NOMO-1 treated with DMSO at 0.1 percent for 48 hours (cell line): ENCODE measurements around the gene FMNL2.
"Not testable (repeated sequence)": the region's sequence is repeated elsewhere in the genome, so short reads cannot be mapped to it uniquely, and the experiment has no call there.

ENCODE experiments used
- DNase-seq: peaks from one replicate; lab custom pipeline; 2025; ENCODE audit not compliant: unreplicated experiment; lab: John Stamatoyannopoulos, UW

FMNL2 gene

DNA sequence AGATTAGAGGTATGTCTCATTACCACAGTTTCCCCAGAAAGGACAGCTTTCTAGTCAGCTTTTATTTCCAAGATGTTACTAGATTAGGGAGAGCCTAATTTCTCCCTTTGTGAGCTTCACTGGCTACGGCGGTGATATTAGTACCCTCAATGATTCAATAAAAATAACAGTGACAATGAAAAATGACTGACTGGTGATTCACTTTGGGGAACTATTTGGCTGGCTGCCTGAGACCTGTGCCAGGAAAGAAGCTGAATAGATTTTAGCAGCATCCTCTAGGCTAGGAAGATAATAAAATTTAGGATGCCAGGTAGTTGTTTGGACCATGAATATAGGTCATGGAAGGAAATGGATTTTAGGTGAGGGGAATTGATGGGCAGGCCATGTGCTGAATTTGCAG is 178.7 kb downstream of the FMNL2 start:
- no peak for DNase-seq

DNA sequence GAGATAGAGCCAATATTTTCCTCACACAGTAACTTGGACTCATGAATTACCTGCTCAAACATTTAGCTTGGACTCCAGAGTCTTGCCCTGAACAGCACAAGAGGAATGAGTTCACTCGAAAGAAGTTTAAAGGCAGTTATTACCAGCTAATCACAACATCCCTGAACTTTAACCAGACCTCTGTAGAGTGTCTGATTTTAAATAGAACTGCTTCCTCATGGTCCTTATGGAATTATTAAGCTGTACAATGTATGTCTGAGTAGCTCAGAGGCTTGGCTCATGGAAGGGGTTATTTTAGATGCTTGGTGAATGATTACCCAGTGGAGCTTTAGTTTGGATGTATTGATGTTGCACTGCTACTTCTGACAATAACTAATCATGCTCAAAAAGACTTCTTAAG is 183.1 kb downstream of the FMNL2 start:
- DNase-seq: no peak

DNA sequence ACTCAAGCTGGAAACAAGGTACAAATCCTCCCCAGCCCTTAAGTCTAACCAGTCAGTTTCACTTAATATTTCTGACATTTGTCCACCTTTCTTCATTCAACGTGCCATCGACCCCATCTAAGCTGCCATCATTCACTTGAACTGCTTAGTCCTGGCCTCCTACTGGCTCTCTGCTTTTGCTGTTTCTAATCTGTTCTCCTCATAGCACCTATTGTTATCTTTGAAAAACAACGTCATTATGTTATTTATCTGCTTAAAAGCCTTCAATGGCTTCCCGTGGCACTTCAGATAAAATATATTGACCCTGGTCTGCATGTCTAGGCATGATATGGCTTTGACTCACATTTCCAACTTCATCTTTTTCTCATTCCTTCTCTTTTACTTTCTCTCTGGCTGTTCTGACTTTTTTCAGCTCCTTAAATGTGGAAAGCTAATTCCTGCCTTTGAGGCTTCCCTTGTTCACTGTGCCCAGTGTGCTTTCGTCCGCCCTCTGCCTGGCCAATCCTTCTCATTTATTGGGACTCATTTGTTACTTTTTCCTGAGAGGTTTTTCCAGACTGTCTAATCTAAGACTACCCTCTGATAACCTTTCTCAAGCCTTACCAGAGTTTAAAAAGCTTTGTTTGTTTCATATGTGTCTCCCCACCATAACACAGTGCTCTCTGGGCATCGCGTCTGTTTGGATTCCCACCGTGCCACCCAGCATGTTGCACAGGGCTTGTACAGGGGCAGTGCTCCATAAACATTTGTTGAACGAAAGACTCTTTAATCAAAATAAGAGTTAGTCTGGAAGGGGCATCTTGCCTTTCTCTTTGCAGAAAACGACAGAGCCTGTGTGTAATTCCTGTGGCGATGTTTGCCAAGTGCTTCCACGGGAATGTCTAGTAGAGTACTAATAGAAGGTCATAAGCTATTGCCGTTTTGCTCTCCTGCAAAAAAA is 183.9 kb downstream of the FMNL2 start:
- no peak for DNase-seq

DNA sequence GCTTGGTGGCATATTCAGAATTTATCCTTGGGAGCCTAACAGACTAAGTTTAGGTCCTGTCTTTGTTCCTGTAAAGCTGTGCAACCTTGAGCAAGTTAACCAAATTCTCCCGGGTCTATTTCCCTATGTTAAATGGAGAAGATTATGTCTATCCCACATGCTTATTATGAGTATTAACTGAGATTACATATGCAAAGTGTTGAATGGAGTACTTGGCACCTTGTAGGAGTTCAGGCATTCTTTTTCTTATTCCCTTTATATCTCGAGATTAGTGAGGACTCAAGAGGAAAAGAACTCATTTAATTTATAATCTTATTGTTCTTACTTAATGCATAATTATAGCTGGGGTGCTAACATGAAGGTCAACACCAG is 184.6 kb downstream of the FMNL2 start:
- DNase-seq: no peak

DNA sequence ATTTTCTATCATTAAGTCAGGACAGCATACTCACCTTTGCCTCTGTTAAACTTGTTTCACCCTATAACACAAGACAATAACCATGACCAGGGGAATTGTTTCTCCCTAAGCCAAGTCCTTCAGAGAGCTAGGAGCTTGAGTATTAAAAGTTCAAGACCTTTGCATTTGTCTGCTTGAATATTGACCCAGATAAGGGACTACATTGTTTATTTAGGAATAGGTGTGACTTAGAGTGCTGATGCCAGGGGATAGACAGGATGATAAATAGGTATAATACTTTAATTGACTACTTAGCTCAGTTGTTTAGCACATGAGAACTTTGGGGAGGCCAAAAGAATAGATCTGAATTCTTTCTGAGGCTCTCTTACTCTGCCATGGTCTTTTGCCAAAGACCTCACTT is 185.8 kb downstream of the FMNL2 start:
- DNase-seq: no peak

DNA sequence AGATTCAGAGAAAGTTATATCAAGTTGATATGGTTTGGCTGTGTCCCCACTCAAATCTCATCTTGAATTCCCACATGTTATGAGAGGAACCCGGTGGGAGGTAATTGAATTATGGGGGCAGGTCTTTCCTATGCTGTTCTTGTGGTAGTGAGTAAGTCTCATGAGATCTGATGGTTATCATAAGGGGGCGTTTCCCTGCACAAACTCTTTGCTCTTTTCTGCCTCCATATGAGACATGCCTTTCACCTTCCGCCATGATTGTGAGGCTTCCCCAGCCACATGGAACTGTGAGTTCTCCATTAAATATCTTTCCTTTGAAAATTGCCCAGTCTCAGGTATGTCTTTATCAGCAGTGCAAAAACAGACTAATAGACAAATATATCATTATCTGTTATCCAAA is 187.5 kb downstream of the FMNL2 start:
- DNase-seq: not testable (repeated sequence)

DNA sequence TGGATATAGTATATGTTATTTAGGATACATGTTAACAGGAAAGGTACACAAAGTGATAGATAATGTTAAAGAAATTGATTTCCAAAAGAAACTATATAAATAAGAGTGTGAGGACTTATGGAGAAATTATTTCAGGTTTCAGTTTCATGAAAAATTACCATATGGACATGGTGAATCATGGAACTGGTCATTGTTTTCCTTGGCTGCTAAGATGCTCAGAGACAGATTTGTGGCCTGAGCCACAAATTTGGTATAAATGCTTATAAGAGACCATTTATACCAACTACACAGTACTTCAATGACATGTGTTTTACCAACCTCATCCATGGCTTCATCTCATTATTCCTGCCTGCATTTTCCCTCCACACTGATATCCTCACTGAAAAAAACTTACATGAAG is 188.1 kb downstream of the FMNL2 start:
- DNase-seq: no peak

DNA sequence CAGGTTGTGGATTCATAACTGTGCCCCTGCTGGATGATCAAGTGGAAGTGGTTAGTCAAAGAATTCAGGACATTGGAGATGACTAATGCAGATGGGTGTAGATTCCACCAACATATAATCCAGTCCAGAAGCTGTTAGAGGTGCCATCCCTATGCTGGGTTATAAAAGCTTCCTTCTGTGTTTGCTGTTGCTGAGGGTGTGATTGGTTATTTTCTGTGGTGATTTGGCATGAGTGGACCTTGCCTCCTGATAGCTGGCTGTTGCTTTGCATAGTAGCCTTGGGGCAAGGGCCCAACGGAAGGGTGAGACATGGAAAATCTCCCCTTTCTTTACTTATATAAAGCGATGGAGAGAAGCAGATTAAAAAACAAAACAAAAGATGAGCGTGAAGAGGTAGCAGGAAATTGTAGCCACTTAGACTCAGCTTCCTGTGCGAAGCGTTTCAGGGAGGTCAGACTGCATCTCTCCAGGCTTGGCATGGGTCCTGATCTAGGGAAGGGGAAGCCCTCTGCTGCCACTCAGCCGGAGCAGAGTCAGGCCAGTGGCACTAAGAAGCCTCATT is 190.4 kb downstream of the FMNL2 start:
- DNase-seq: no peak

DNA sequence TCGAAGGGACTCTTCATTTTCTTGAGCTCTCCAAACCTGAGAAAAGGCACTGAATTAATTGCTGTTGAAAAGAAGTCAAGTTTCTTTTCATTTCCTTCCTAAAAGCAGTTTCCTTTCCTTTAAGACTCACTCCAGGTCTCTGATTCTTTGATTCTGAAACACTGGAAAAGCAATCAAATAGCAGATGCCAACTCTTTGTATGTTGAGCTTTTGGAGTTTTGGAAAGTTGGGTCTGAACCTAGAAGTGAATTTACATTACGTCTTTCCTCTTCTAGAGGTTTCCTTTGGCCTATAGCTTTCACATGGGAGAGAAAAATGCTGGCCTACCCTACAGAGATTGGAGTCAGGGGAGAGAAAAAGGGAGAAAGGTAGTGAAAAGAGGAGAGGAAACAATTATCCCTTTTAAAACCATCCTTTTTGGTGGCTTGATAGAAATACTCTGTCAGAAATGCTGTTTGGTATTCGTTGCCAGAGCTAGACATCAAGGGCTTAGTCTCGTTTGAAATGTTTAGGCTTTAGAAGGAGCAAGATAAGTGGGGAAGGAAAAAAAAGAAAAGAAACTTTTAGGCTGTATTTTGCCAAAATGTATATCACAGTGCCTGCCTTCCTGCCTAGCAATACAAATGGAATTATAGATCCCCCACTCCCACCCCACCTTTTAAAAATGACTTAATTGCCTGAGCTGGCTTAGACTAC is 194.6 kb downstream of the FMNL2 start:
- no peak for DNase-seq

DNA sequence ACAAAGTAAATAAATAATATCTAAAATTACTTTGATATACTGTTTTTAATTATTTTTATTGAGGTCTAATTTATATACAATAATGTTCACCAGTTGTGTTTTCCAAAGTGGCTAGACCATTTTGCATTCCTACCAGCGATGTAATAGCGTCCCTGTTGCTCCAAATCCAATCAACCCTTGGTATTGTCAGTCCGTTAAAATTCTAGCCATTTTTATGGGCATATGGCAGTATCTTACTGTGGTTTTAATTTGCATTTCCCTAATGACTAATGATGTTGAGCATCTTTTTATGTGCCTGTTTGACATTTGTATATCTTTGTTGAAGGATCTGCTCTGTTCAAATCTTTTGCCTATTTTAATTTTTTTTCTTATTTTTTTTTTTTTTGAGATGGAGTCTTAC is 197.3 kb downstream of the FMNL2 start:
- no peak for DNase-seq

DNA sequence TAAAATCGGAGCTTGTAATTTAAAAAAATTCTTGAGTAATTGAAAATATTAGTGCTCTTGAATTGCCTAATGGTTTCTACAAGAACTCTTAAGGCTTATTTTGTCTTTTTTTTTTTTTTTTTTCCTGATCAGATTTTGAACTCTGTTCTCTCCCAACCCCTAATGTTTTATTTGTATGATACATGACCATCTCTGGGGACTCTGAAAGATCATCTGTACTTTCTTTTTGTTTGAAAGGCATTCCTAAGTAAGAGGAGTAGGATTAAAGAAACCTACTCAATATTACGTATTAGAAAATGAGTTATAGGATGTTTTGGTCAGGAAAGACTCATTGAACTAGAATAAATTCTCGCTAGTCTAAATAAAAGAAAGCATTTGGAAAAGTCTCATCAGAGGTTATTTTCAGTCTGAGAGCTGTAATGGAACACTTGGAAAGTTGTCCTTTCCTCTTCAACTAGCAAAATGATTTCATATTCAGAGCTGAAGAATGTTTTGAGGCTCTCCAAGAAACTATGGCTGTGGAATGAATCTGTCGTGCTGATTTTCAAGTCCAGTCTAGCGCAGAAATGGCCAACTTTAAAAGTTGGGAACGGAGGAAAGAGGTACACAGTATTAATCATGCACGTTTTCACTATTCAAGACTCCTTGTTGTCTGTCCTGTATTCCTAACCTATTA is 199.6 kb downstream of the FMNL2 start:
- no peak for DNase-seq

DNA sequence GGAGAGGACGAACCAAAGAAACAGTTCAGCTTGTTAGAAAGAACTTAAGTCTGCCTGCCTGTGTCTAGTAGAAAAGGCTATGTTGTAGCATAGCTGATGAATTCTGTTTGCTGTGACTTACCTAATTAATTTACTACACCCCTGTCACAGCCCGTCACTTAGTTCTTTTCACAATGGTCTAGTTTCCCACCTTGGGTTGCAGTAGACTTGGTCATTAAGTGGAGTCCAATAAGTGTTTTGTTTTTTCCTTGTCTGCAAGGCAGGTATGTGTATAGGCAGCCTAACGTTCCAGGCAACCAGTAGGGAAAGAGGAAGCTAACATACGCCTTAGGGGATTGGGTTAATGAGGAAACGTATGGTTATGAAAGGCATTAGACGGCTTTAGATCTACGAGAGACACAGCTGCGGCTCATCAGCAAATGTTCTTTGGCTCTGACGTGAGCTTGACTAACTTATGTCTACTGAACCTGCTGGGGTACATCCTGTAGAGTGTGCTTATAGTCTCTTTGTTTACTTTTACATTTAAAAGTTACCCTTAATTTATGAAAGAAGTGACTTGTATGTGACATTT is 202.2 kb downstream of the FMNL2 start:
- DNase-seq: peak; percentile 79

DNA sequence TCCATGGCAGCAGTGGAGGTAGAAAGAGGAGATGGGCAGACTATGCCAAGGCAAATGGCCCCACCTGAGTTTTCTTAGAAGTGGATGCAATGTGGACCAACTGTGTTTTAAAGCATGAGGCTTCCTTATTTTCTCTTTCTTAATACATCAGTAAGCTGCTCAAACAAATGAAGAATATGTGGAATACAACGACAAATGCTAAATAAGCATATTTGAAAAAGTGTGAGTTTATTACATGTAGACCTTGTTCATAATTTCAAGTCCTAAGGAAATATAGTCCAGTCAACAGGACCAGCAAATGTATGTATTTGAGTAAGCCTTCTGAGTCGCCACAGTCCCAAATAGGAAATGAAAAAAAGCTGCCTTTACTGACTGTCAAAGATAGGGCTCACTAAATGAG is 204.4 kb downstream of the FMNL2 start:
- DNase-seq: no peak

DNA sequence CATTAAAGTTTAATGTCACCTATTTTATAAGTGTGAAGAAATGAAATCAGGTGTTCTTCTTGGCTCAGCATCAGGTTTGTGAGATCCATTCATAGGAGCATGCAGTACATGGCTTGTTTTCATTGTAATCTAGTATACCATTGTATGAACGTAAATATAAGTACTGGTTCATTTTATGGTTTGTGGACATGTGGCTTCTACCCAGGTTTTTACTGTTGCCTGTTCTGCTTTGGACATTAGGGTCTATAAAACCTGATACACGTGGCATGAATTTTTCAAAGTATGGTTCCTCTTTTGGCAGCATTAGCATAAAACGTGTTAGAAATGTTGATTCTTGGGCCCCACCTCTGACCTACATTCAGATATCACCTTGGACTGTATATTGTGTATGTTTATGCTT is 206.7 kb downstream of the FMNL2 start:
- DNase-seq: peak; percentile 25

DNA sequence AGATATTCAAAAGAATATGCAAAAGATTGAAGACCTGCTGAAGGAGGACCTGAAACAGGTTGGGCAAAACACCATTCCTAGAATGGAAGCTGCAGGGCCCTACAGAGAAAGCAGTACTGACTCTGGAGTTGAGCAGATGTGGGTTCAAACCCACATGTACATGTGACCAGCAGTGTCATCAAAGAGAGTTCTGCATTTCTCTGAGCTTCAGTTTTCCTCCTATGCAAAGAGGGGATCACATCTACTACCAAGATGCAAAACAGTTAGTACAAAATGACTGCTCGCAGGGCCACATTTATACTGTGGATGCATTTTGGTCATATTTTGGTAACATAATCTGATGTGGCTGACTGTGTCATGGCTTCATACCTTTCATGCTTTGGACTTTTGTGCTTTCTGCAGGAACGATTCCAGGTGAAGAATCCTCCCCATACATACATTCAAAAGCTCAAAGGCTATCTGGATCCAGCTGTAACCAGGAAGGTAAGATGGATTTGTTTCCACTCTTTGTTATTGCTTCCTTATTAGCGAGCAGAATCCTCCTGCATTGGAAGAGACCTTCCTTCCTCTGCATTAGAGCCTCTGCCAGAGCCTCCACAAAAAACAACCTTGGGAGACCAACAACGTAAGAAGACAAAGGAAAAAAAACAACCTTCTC is 207.5 kb downstream of the FMNL2 start:
- DNase-seq: no peak

DNA sequence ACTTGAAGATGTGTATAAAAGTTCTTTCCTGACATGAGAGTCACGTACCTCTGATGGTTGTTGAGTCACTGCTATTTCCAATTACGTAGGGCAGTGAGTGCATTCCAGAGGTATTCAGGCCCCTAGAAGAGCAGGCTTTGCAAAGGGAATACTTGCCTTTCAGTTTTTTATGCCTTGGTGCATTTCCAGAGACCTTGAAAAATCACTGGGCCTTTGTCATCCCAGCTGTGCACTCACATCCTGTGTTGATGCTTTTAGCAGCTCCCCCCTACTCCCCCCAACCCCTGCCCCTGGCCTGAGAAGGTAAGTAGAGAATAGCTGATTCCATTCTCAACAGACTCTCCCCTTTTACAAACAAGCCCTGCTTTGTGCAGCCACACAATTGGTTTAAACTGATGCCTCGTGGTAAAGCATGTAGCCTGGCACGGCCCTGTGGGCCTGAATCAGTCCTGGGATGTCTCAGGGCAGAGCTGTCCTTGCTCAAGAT is 208.1 kb downstream of the FMNL2 start:
- no peak for DNase-seq

DNA sequence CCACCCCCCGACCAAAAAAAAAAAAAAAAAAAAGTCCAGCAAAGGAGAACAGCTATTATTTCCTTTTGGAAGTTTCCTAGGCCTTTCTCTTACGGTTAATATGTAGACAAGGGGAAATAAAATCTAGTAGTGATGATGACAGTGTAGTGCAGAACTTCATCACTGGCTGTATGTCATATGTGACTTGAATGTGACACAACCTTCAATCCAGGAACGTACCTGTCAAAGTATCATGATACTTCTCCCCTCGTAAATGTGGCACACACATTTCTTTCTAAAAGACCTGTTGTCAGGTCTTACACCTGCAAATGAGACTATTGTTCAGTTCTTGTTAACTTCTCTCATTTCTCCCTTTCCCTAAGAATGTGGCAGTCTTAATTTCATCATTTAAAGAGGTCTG is 208.7 kb downstream of the FMNL2 start:
- no peak for DNase-seq

DNA sequence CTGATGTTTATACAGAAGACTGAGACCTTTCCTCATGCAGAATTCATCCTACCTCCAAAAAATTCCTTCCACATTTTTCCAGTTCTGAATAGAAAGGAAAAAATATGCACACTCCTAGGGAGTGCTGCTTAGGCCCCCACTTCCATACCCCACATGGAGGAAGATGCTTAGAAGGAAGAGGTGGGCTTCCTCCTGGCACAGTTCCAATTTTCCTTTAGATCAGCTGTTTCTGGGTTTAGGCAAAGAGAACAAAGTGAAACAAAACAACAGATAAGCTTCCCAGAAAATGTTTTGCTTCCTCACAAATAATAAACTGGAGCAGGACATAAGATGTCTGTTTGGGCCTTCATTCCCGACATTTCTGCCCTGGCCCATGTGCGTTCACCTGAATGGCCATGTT is 209.7 kb downstream of the FMNL2 start:
- no peak for DNase-seq

DNA sequence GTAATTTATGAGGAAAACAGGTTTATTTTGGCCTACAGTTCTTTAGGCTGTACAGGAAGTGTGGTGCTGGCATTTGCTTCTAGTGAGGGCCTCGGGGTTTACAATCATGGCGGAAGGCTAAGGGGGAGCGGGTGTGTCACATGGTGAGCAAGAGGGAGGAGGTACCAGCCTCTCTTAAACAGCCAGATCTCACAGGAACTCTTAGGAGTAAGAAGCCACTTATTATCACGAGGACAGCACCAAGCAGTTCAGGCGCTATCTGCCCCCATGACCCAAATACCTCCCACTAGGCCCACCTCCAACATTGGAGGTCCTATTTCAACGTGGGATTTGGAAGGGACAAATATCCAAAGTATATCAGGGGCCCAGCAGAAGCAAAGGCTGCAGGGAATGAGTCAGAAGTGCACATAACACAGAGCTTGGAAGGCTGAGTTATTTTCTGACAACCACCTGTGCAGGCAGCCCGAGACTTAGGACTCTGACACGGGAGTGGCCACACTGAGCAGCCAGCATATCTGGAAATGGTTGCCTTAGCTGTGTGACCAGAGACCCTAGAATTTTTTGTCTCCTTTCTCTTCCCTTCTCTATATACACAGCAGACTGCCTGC is 211.4 kb downstream of the FMNL2 start:
- DNase-seq: no peak
